Mesothelial cell of epicardium (in vitro differentiated cells): ENCODE results near the gene BHLHE40. TPM values are rescaled to one million over a fixed set of nuclear protein-coding genes. Genes with fewer than 3 reads are reported as not detected.
"Not testable (repeated sequence)": the region's sequence is repeated elsewhere in the genome, so short reads cannot be mapped to it uniquely, and the experiment has no call there.

Source experiments
- DNase-seq, 2 experiments: peaks; one replicate each; pipeline ENCODE4 v3.0.0; 2021; ENCODE audit warnings: low spot score in 2 of 2; ENCODE audit not compliant: unreplicated experiment in 2 of 2
- H3K27ac Mint-ChIP-seq: 2 replicates; pipeline ENCODE4 v1.8.0; 2021; ENCODE audit warnings: mixed read lengths
- H3K27me3 Mint-ChIP-seq: 2 replicates; pipeline ENCODE4 v1.8.0; 2021; ENCODE audit warnings: low read depth, mixed read lengths
- H3K36me3 Mint-ChIP-seq: 2 replicates; pipeline ENCODE4 v1.8.0; 2021; ENCODE audit warnings: mixed read lengths
- H3K4me1 Mint-ChIP-seq: 2 replicates; pipeline ENCODE4 v1.8.0; 2021; ENCODE audit warnings: mixed read lengths
- H3K4me3 Mint-ChIP-seq: 2 replicates; pipeline ENCODE4 v1.8.0; 2021; ENCODE audit warnings: mild to moderate bottlenecking, moderate library complexity, mixed read lengths
- H3K9me3 Mint-ChIP-seq: 2 replicates; pipeline ENCODE4 v1.8.0; 2021; ENCODE audit warnings: mixed read lengths
- CTCF ChIP-seq: fragments of 200-600 bp; sonication (generic); IDR thresholded peaks from one replicate; pipeline ENCODE4 v1.5.0; 2021; ENCODE audit warnings: antibody characterized with exemption; ENCODE audit not compliant: unreplicated experiment
- total RNA-seq: library from RNA; stranded (reverse); gene quantifications from 3 replicates; pipeline ENCODE4 v1.2.1, GENCODE V29; 2021

BHLHE40 gene
- total RNA-seq, 1 donor from 2014 or later, result 37.6 TPM

- Mint-ChIP-seq H3K27me3 (no peaks in the 10 kb centered on the region), H3K4me3 (no peak overlapping the region), H3K9me3 (peaks cover 19% of the 10 kb centered on the region), H3K4me1 (no peaks in the 10 kb centered on the region), H3K27ac (no peak overlapping the region), H3K36me3 (peaks cover 8% of the 10 kb centered on the region)
- DNase-seq, result no peak
- TF ChIP-seq CTCF, result no peak
Measured at GRCh38 chr3:4957978-4958377, 21.3 kb upstream of the BHLHE40 start.

DNA sequence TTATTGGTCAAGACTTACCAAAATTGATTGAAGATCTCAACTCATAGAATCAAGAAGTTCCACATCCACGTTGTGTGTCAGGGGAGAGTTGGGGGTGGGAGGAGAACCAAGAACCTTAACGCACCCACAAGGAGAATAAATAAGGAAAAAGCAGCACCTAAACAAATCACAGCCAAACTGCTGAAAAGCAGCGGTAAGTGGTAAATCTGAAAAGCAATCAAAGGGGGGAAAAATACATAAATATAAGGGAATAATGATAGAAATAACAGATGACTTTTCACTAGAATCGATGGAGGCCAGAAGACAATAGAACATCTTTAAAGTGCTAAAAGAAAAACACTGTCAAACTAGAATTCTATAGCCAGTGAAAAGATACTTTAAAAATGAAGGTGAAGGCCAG lies 20.1 kb upstream of the BHLHE40 start:
- DNase-seq, result no peak
- Mint-ChIP-seq H3K36me3 (peaks cover 8% of the 10 kb centered on the region), H3K27ac (no peak overlapping the region), H3K9me3 (peaks cover 19% of the 10 kb centered on the region), H3K4me1 (no peaks in the 10 kb centered on the region), H3K4me3 (no peak overlapping the region), H3K27me3 (no peaks in the 10 kb centered on the region)
- no peak for TF ChIP-seq CTCF

- not testable (repeated sequence) for H3K4me3 Mint-ChIP-seq, H3K4me1 Mint-ChIP-seq, H3K36me3 Mint-ChIP-seq, H3K27ac Mint-ChIP-seq, H3K27me3 Mint-ChIP-seq, DNase-seq
- H3K9me3 Mint-ChIP-seq, result peaks cover 20% of the 10 kb centered on the region
Measured at GRCh38 chr3:4961865-4962264, 17.4 kb upstream of the BHLHE40 start.

GRCh38 chr3:4963669-4964570 lies 15.3 kb upstream of the BHLHE40 start:
- no peak overlapping the region for H3K4me3 Mint-ChIP-seq
- no peaks in the 10 kb centered on the region for H3K27me3 Mint-ChIP-seq
- peaks cover 5% of the 10 kb centered on the region for H3K36me3 Mint-ChIP-seq
- H3K9me3 Mint-ChIP-seq, result peaks cover 26% of the 10 kb centered on the region
- no peak for DNase-seq
- TF ChIP-seq CTCF, result no peak
- H3K27ac Mint-ChIP-seq, result no peak overlapping the region
- no peaks in the 10 kb centered on the region for H3K4me1 Mint-ChIP-seq

DNA sequence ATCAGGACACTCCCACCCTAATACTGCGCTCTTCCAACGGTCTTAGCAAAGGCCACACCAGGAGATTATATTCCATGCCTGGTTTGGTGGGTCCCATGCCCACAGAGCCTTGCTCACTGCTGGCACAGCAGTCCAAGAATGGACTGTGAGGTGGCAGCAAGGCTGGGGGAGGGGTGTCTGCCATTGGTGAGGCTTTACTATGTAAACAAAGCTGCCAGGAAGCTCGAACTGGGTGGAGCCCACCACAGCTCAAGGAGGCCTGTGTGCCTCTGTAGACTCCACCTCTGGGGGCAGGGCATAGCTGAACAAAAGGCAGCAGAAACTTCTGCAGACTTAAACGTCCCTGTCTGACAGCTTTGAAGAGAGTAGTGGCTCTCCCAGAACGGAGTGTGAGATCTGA lies 13.2 kb upstream of the BHLHE40 start:
- H3K4me1 Mint-ChIP-seq, H3K36me3 Mint-ChIP-seq, DNase-seq, H3K4me3 Mint-ChIP-seq, H3K27ac Mint-ChIP-seq, H3K27me3 Mint-ChIP-seq: not testable (repeated sequence)
- peaks cover 25% of the 10 kb centered on the region for H3K9me3 Mint-ChIP-seq

- H3K36me3 Mint-ChIP-seq, H3K27me3 Mint-ChIP-seq, DNase-seq, H3K27ac Mint-ChIP-seq, H3K4me1 Mint-ChIP-seq, H3K4me3 Mint-ChIP-seq: not testable (repeated sequence)
- peaks cover 30% of the 10 kb centered on the region for H3K9me3 Mint-ChIP-seq
Measured at GRCh38 chr3:4967683-4968082, 11.6 kb upstream of the BHLHE40 start.

DNA sequence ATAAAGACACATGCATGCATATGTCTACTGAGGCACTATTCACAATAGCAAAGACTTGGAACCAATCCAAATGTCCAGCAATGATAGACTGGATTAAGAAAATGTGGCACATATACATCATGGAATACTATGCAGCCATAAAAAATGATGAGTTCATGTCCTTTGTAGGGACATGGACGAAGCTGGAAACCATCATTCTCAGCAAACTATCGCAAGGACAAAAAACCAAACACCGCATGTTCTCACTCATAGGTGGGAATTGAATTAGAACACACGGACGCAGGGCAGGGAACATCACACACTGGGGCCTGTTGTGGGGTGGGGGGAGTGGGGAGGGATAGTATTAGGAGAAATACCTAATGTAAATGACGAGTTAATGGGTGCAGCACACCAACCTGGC lies 7.8 kb upstream of the BHLHE40 start:
- H3K9me3 Mint-ChIP-seq, result peaks cover 30% of the 10 kb centered on the region
- H3K36me3 Mint-ChIP-seq, DNase-seq, H3K27ac Mint-ChIP-seq, H3K27me3 Mint-ChIP-seq, H3K4me1 Mint-ChIP-seq, H3K4me3 Mint-ChIP-seq: not testable (repeated sequence)

GRCh38 chr3:4971838-4972237 lies 7.4 kb upstream of the BHLHE40 start:
- H3K27me3 Mint-ChIP-seq, result no peaks in the 10 kb centered on the region
- no peak overlapping the region for H3K27ac Mint-ChIP-seq
- H3K9me3 Mint-ChIP-seq, result peaks cover 29% of the 10 kb centered on the region
- H3K4me1 Mint-ChIP-seq, result peaks cover 5% of the 10 kb centered on the region
- no peak for DNase-seq
- H3K4me3 Mint-ChIP-seq, result no peak overlapping the region
- no peak for TF ChIP-seq CTCF
- peaks cover 2% of the 10 kb centered on the region for H3K36me3 Mint-ChIP-seq
